ENCODE results near the gene XCL2. TPM values are rescaled to one million over a fixed set of nuclear protein-coding genes. Genes with fewer than 3 reads are reported as not detected.

Gene XCL2
- total RNA-seq, 1 experiment from 2014 or later, result not detected

GRCh38 chr1:168520052-168520751, 23.6 kb downstream of the XCL2 start:
- Mint-ChIP-seq H3K27me3 (ENCODE audit: unreplicated experiment) (no peaks in the 10 kb centered on the region), H3K27ac (ENCODE audit: unreplicated experiment) (no peak overlapping the region)

GRCh38 chr1:168518813-168519212, 25.0 kb downstream of the XCL2 start:
- CTCF ChIA-PET, result interaction anchor here (0.6 to 0.7 kb wide), 3 partner anchors 16 to 301 kb away, joined by 3 to 4 read pairs (median 4); no protein-coding TSS in a partner anchor
- Mint-ChIP-seq H3K36me3 (ENCODE audit: insufficient read depth, unreplicated experiment) (no peaks in the 10 kb centered on the region), H3K4me3 (ENCODE audit: low read depth, unreplicated experiment) (no peak overlapping the region), H3K27ac (ENCODE audit: unreplicated experiment) (no peak overlapping the region), H3K9me3 (ENCODE audit: low read depth, unreplicated experiment) (peaks cover 4% of the 10 kb centered on the region), H3K4me1 (ENCODE audit: low read depth, unreplicated experiment) (peaks cover 14% of the 10 kb centered on the region), H3K27me3 (ENCODE audit: unreplicated experiment) (no peaks in the 10 kb centered on the region)
- intact Hi-C loops (cut with micrococcal nuclease; ENCODE audit: unreplicated experiment), result no loop called here
- no peak for DNase-seq
- TF ChIP-seq CTCF (IDR thresholded peaks at IDR 0.05; ENCODE audit: unreplicated experiment), result no peak
- no TSS peak for BruUV-seq (replicated peaks)

More at GRCh38 chr1:168520052-168520751, 23.6 kb downstream of the XCL2 start:
- TF ChIP-seq CTCF (IDR thresholded peaks at IDR 0.05; ENCODE audit: unreplicated experiment), result no peak
- intact Hi-C loops (cut with micrococcal nuclease; ENCODE audit: unreplicated experiment), result no loop called here
- Mint-ChIP-seq H3K36me3 (ENCODE audit: insufficient read depth, unreplicated experiment) (no peaks in the 10 kb centered on the region), H3K9me3 (ENCODE audit: low read depth, unreplicated experiment) (peaks cover 7% of the 10 kb centered on the region), H3K4me1 (ENCODE audit: low read depth, unreplicated experiment) (peaks cover 10% of the 10 kb centered on the region), H3K4me3 (ENCODE audit: low read depth, unreplicated experiment) (no peak overlapping the region)
- CTCF ChIA-PET, result no interaction called here
- no TSS peak for BruUV-seq (replicated peaks)
- DNase-seq, result no peak

- no peak overlapping the region for H3K27ac Mint-ChIP-seq (ENCODE audit: unreplicated experiment)
- H3K27me3 Mint-ChIP-seq (ENCODE audit: unreplicated experiment), result no peaks in the 10 kb centered on the region
- no peaks in the 10 kb centered on the region for H3K36me3 Mint-ChIP-seq (ENCODE audit: insufficient read depth, unreplicated experiment)
- no peak overlapping the region for H3K4me3 Mint-ChIP-seq (ENCODE audit: low read depth, unreplicated experiment)
- DNase-seq, result no peak
- peaks cover 13% of the 10 kb centered on the region for H3K4me1 Mint-ChIP-seq (ENCODE audit: low read depth, unreplicated experiment)
- H3K9me3 Mint-ChIP-seq (ENCODE audit: low read depth, unreplicated experiment), result peaks cover 2% of the 10 kb centered on the region
- no TSS peak for BruUV-seq (replicated peaks)
- intact Hi-C loops (cut with micrococcal nuclease; ENCODE audit: unreplicated experiment), result no loop called here
- CTCF ChIA-PET, result interaction anchor here (0.6 to 0.7 kb wide), 3 partner anchors 17 to 300 kb away, joined by 3 to 4 read pairs (median 4); no protein-coding TSS in a partner anchor
- no peak for TF ChIP-seq CTCF (IDR thresholded peaks at IDR 0.05; ENCODE audit: unreplicated experiment)
These were observed 25.6 kb downstream of the XCL2 start for GRCh38 chr1:168518201-168518689.

GRCh38 chr1:168514455-168514854, 29.3 kb downstream of the XCL2 start:
- TF ChIP-seq CTCF (IDR thresholded peaks at IDR 0.05; ENCODE audit: unreplicated experiment), result no peak
- peaks cover 7% of the 10 kb centered on the region for H3K4me1 Mint-ChIP-seq (ENCODE audit: low read depth, unreplicated experiment)
- no peaks in the 10 kb centered on the region for H3K9me3 Mint-ChIP-seq (ENCODE audit: low read depth, unreplicated experiment)
- no peak overlapping the region for H3K4me3 Mint-ChIP-seq (ENCODE audit: low read depth, unreplicated experiment)
- no peaks in the 10 kb centered on the region for H3K36me3 Mint-ChIP-seq (ENCODE audit: insufficient read depth, unreplicated experiment)
- no TSS peak for BruUV-seq (replicated peaks)
- DNase-seq, result no peak
- CTCF ChIA-PET, result no interaction called here
- H3K27me3 Mint-ChIP-seq (ENCODE audit: unreplicated experiment), result no peaks in the 10 kb centered on the region
- no peak overlapping the region for H3K27ac Mint-ChIP-seq (ENCODE audit: unreplicated experiment)
- intact Hi-C loops (cut with micrococcal nuclease; ENCODE audit: unreplicated experiment), result no loop called here

All from Calu3 (cell line).